HL-60 (cell line): Measurements from ENCODE around the gene IL1RAPL2.
"Not testable (repeated sequence)": the region's sequence is repeated elsewhere in the genome, so short reads cannot be mapped to it uniquely, and the experiment has no call there.

Experiments used
- DNase-seq, 2 experiments: peaks; one replicate each; pipeline ENCODE4 v3.0.0-alpha.2; 2010 to 2020; ENCODE audit warnings: low read depth in 1 of 2, low spot score in 1 of 2
- H3K27ac ChIP-seq: fragments of 250-450 bp; sonication (Bioruptor Pico); replicated peaks from 2 replicates; pipeline ENCODE4 v1.5.1; 2020; ENCODE audit warnings: mild to moderate bottlenecking, moderate library complexity
- H3K27me3 ChIP-seq: fragments of 250-450 bp; sonication (Bioruptor Pico); 2 replicates; pipeline ENCODE4 v1.5.1; 2021; ENCODE audit warnings: mild to moderate bottlenecking, moderate library complexity; ENCODE audit not compliant: insufficient read depth, poor library complexity, severe bottlenecking
- H3K4me3 ChIP-seq: replicated peaks from 2 replicates; pipeline ENCODE4 v1.5.1; 2011; ENCODE audit warnings: mild to moderate bottlenecking, control low read depth, low read length; ENCODE audit not compliant: insufficient read depth
- GABPA ChIP-seq: IDR thresholded peaks from 2 replicates; pipeline ENCODE4 v1.6.1; 2012; ENCODE audit warnings: low read depth
- POLR2AphosphoS5 ChIP-seq: IDR thresholded peaks from 2 replicates; pipeline ENCODE4 v1.6.1; 2012; ENCODE audit warnings: low read depth
- SPI1 ChIP-seq: IDR thresholded peaks from 2 replicates; pipeline ENCODE4 v1.6.1; 2012; ENCODE audit warnings: low read depth, mild to moderate bottlenecking, borderline replicate concordance
- TF ChIP-seq, protein P1 (sequence below): IDR thresholded peaks from 2 replicates; pipeline ENCODE4 v1.6.1; 2012; ENCODE audit warnings: low read depth; ENCODE audit not compliant: insufficient replicate concordance
- TF ChIP-seq, protein P2 (sequence below): IDR thresholded peaks from one replicate; pipeline ENCODE4 v1.5.1; 2011; ENCODE audit warnings: low read length, control low read depth, inconsistent platforms; ENCODE audit not compliant: insufficient read depth

The IL1RAPL2 gene

DNA sequence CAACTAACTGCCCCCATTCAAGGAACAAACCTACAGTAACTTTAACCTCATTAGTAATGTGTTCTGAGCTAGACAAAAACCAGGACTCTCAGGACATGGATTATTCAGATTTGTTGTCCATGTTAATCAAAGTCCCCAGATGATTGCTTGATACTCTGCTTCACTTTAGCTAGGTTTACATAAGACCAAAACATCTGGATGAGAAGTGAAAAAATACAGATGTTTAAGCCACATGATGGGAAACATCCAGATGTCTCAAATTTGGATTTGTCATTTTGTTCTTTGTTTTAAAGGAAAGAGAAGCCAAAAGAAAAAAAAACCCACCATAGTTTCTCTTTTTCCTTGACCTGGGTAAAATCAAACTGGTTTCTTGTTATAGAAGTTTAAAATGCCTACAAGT, 1207.8 kb downstream of the IL1RAPL2 start:
- Histone ChIP-seq H3K27me3 (no peaks in the 10 kb centered on the region), H3K4me3 (no peak overlapping the region), H3K27ac (no peak overlapping the region)
- DNase-seq = no peak
- TF ChIP-seq, protein P1, sequence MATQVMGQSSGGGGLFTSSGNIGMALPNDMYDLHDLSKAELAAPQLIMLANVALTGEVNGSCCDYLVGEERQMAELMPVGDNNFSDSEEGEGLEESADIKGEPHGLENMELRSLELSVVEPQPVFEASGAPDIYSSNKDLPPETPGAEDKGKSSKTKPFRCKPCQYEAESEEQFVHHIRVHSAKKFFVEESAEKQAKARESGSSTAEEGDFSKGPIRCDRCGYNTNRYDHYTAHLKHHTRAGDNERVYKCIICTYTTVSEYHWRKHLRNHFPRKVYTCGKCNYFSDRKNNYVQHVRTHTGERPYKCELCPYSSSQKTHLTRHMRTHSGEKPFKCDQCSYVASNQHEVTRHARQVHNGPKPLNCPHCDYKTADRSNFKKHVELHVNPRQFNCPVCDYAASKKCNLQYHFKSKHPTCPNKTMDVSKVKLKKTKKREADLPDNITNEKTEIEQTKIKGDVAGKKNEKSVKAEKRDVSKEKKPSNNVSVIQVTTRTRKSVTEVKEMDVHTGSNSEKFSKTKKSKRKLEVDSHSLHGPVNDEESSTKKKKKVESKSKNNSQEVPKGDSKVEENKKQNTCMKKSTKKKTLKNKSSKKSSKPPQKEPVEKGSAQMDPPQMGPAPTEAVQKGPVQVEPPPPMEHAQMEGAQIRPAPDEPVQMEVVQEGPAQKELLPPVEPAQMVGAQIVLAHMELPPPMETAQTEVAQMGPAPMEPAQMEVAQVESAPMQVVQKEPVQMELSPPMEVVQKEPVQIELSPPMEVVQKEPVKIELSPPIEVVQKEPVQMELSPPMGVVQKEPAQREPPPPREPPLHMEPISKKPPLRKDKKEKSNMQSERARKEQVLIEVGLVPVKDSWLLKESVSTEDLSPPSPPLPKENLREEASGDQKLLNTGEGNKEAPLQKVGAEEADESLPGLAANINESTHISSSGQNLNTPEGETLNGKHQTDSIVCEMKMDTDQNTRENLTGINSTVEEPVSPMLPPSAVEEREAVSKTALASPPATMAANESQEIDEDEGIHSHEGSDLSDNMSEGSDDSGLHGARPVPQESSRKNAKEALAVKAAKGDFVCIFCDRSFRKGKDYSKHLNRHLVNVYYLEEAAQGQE = no peak
- TF ChIP-seq POLR2AphosphoS5 (no peak), GABPA (no peak), SPI1 (no peak)
- TF ChIP-seq, protein P2, sequence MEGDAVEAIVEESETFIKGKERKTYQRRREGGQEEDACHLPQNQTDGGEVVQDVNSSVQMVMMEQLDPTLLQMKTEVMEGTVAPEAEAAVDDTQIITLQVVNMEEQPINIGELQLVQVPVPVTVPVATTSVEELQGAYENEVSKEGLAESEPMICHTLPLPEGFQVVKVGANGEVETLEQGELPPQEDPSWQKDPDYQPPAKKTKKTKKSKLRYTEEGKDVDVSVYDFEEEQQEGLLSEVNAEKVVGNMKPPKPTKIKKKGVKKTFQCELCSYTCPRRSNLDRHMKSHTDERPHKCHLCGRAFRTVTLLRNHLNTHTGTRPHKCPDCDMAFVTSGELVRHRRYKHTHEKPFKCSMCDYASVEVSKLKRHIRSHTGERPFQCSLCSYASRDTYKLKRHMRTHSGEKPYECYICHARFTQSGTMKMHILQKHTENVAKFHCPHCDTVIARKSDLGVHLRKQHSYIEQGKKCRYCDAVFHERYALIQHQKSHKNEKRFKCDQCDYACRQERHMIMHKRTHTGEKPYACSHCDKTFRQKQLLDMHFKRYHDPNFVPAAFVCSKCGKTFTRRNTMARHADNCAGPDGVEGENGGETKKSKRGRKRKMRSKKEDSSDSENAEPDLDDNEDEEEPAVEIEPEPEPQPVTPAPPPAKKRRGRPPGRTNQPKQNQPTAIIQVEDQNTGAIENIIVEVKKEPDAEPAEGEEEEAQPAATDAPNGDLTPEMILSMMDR = no peak

DNA sequence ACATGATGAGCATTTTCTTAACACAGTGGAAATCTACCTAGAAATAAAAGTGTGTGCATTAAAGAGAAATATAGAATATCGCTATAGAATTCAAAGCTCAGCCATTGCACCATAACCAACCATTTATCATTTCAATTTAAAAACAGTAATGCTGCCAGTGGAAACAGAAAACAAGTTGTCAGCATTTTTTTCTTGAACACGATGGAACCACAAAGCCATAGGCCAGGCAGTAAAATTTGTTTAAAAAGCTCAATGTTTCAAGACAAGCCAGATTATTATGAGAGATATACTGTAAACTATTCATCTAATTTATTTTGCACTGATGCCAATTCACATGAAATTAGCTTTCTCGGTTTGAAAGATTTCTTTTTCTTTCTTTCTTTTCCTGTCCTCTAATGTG, 1209.7 kb downstream of the IL1RAPL2 start:
- DNase-seq = no peak
- Histone ChIP-seq H3K4me3 (no peak overlapping the region), H3K27ac (no peak overlapping the region), H3K27me3 (no peaks in the 10 kb centered on the region)
- TF ChIP-seq, protein P1 = no peak
- TF ChIP-seq GABPA (no peak), SPI1 (no peak), POLR2AphosphoS5 (no peak)
- TF ChIP-seq, protein P2 = no peak

DNA sequence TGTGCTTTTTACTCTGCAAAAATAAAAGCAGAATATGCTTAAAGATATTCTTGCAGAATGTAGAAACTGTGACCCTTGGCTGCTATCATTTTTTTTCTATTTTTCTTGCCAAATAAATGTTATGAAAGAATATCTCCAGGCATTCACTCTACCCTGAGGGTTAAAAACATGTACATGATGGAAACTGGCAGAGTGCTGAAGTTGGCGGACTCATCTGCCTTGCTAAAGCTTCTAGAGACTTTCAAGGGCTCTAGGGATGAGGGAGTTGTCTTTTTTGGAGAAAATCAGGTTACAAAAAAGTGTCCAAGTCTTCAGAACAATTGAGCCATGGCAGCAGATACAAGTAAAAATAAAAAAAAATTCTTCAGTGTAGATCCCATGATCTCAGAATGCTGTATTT, 1215.8 kb downstream of the IL1RAPL2 start:
- Histone ChIP-seq H3K4me3 (no peak overlapping the region), H3K27ac (no peak overlapping the region), H3K27me3 (no peaks in the 10 kb centered on the region)
- TF ChIP-seq GABPA (no peak), POLR2AphosphoS5 (no peak), SPI1 (no peak)
- TF ChIP-seq, protein P2 = no peak
- TF ChIP-seq, protein P1 = no peak
- DNase-seq = no peak

DNA sequence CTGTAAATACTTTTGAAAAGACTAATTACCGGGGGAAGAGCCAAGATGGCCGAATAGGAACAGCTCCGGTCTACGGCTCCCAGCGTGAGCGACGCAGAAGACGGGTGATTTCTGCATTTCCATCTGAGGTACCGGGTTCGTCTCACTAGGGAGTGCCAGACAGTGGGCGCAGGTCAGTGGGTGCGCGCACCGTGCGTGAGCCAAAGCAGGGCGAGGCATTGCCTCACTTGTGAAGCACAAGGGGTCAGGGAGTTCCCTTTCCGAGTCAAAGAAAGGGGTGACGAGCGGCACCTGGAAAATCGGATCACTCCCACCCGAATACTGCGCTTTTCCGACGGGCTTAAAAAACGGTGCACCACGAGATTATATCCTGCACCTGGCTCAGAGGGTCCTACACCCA, 1230.9 kb downstream of the IL1RAPL2 start:
- not testable (repeated sequence) for DNase-seq, H3K4me3 ChIP-seq

More for the DNA sequence above, 1230.9 kb downstream of the IL1RAPL2 start:
- not testable (repeated sequence) for H3K27me3 ChIP-seq, H3K27ac ChIP-seq
